Measurements from ENCODE around the gene CXCL6.

The CXCL6 gene

DNA sequence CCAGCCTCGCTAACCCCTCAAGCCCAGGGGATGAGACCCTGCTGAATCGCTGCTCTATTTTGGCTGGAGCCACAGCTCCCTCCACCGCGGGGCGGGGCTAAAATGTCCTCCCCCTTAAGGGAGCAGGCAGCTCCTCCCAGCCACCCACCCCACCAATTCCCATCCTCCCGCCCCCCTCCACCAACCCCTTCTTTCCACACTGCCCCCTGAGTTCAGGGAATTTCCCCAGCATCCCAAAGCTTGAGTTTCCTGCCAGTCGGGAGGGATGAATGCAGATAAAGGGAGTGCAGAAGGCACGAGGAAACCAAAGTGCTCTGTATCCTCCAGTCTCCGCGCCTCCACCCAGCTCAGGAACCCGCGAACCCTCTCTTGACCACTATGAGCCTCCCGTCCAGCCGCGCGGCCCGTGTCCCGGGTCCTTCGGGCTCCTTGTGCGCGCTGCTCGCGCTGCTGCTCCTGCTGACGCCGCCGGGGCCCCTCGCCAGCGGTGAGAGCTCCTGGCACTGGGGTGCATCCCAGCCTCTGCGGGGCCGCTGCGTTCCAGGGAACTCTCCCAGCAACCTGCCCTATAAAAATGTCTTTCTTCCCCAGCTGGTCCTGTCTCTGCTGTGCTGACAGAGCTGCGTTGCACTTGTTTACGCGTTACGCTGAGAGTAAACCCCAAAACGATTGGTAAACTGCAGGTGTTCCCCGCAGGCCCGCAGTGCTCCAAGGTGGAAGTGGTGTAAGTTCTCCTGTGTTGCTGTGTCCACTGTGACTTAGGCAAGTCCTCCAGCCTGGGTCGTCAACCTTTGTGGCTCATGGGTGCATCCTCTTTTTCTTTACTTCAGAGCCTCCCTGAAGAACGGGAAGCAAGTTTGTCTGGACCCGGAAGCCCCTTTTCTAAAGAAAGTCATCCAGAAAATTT, at the start of gene CXCL6:
TSS of gene CXCL6 (plus strand) at position 306 of the 907 bp plus-strand sequence. CDS start at position 379, 73 bp downstream.
- peak in 1 of 2 experiments; percentile 37 for DNase-seq

GRCh38 chr4:73788411-73788810, 48.1 kb upstream of the CXCL6 start:
- DNase-seq = no peak

DNA sequence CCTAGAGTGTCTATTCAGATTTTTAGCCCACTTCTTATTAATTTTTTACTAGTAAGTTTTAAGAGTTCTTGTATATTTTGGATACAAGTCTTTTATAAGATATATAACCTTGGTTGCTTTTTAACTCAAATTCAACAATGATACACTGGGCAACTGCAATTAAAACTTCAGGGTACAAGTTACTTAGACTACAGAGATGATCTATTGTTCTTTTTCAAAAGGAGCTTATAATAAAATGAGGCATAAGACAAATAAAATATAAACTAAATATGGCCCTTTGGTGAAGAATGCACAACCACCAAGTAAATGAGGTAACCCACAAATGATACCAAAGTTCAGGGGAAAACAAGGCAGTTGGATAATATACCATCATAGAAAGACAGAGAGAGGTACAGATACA, 37.6 kb upstream of the CXCL6 start:
- DNase-seq = no peak

DNA sequence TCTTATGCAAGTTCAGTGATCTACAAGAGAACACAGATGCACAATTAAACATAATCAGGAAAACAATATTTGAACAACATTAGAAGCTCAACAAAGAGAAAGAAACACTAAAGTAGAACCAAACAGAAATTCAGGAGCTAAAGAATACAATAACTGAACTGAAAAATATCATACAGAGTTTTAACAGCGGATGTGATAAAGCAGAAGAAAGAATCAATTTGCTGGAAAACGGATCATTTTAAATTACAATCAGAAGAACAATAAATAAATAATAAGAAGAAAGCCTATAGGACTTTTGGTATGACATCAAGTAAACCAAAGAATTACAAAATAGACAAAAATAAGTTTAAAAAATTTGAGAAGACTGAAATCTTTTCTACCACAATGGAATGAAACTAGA, 36.3 kb upstream of the CXCL6 start:
- DNase-seq = no peak

GRCh38 chr4:73801692-73802091, 34.8 kb upstream of the CXCL6 start:
- DNase-seq = no peak

DNA sequence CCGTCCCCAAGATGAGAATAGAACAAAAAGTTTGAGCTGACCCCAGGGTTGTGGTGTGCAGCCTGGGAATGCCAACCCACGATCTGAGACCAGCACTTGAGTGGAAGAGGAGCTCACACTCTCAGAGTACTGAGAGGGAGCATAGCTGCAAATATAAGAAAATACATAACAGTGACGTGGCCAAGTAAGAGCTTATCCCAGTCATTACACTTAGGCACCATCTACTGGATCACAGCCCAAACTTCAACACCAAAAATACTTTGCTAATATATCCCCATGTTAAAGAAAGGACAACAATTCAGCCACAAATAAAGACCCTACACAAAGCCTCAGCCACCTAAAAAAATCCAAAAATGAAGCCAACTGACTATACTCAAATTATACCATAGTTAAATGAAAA, 33.3 kb upstream of the CXCL6 start:
- DNase-seq = no peak

GRCh38 chr4:73810191-73810590, 26.3 kb upstream of the CXCL6 start:
- DNase-seq = no peak

- no peak for DNase-seq
Observed at GRCh38 chr4:73811841-73812240, 24.6 kb upstream of the CXCL6 start.

DNA sequence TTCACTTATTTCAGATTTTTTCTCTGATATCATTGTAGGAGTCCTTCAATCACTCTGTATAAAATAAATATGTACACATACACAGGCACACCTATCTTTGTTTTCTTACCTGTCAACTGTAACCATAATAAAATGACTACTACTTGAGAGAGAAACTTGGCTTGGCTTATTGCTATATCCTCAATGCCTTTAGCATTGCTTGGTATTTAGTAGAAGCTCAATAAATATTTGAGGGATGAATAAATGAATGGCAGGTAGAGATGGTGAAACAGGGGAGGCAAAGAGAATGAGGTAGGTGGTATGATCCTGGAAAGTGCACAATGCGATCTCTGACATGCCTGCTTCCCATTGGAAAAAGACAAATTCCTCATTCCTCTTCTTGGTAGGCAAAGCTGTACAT, 21.8 kb upstream of the CXCL6 start:
- no peak for DNase-seq

- DNase-seq = no peak
Observed at GRCh38 chr4:73815145-73815544, 21.3 kb upstream of the CXCL6 start.

DNA sequence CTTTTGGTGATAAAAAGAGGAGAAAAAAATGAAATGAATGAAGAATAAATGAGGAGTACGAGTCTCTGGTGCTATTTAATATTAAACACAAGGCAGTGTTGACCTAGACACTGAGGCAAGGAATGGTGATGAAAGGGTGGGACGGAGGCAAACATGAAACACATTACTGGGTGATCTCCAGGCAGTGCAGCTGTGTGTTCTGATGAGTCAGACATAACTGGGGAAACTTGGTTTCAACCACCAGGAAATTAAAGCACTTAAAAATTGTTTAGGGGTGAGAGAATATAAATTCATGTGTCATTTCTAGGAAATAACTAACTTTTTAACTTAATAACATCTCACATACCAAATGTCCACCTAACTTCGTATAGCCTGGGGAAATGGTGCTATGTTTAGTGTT, 19.7 kb upstream of the CXCL6 start:
- DNase-seq = no peak

- DNase-seq = no peak
Observed at GRCh38 chr4:73817341-73817740, 19.1 kb upstream of the CXCL6 start.

GRCh38 chr4:73821325-73821724, 15.2 kb upstream of the CXCL6 start:
- no peak for DNase-seq

- DNase-seq = no peak
Observed at GRCh38 chr4:73822389-73822788, 14.1 kb upstream of the CXCL6 start.

- DNase-seq = no peak
Observed at GRCh38 chr4:73822812-73823504, 13.5 kb upstream of the CXCL6 start.

- no peak for DNase-seq
Observed at GRCh38 chr4:73823760-73824159, 12.7 kb upstream of the CXCL6 start.

DNA sequence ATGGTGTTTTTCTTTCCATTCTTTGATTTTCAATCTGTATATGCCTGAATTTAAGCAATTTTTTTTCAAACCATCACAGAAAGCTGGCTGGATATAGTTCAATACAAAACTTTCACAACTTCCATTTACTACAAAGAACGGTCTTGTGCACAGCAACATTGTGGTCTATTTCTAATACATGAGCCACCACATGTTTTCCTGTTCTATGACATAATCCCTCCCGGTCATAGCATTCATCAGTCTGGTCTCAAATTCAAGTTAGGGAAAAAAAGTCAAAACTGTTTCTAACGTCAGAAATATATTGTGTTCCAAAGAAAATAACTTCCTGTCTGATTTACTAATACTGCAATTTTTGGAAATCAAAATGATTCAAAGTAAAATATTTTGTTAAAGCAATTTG, 7.5 kb upstream of the CXCL6 start:
- DNase-seq = no peak

DNA sequence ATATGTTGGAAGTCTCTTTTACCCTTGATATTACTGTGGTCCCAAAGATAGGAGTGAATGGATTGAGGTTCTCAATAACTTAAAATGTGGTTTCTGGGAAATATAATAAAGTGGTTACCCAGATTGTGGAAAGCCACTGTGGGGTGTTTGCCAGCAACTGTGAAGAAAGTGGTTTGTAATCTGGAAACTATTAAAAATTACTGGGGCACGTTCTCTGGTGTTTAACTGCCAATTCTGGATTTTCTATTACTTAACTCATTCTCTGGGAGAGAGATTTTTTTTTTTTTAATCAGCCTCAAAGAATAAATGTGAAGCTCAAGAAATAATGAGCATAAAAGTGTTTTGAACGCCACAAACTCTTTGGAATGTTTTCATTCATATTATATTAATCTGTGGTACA, 4.9 kb upstream of the CXCL6 start:
- DNase-seq = no peak

GRCh38 chr4:73832651-73833237, 3.7 kb upstream of the CXCL6 start:
- DNase-seq = no peak

DNA sequence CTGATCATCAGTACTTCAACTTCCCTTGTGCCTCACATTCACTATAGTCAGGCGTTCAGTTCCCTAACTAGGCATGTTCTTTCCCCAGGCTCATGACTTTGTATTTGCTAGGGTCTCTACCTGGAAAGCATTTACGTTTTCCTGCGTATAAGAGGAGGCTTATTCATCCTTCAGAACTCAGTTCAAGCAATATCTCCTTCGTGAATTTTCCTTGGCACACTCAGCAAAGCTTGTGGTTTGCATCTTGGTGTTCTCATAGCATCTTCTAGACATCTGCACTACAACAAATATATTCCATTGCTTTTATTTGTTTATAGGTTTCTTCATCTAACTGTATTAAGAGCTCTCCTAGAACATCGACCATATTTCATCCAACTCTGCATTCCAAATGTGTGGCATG, 2.6 kb downstream of the CXCL6 start:
- DNase-seq = no peak

DNA sequence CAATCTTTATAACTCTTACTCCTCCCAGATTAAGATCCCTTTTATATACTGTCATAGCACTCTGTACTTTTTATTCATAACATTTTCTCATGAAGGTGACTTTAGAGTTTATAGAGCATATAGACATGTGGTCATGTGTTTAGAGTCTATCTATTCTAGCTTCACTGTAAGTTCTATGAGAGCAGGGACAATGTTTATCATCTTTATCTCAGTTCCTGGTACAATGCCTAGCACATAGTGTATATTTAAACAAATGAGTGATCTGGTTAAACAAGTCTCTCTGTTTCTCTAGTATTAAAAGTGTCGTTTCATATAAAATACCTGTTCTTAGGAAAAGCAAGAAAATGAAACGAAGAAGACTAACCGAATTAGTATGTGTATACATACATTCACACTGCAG, 3.2 kb downstream of the CXCL6 start:
- DNase-seq = peak in 1 of 2 experiments; percentile 4

GRCh38 chr4:73841243-73841925, 4.9 kb downstream of the CXCL6 start:
- no peak for DNase-seq

- no peak for DNase-seq
Observed at GRCh38 chr4:73842696-73843095, 6.2 kb downstream of the CXCL6 start.

Measured in NCI-H526 (cell line).